CD4-positive, alpha-beta T cell treated with Interleukin-17A for 4 hours (primary cell): Measurements from ENCODE around the gene AP4B1.
"Not testable (repeated sequence)": the region's sequence is repeated elsewhere in the genome, so short reads cannot be mapped to it uniquely, and the experiment has no call there.

Experiments
- DNase-seq: peaks from one replicate; pipeline ENCODE4 v3.0.0-alpha.2; 2020; ENCODE audit warnings: mixed read lengths

AP4B1 gene

GRCh38 chr1:113904674-113905434, at the start of gene AP4B1, which contains the start of gene DCLRE1B:
AP4B1 (minus strand) TSS chr1:113904799; CDS start chr1:113904717, 82 bp downstream.
DCLRE1B (plus strand) TSS chr1:113905326; CDS start chr1:113905587, 261 bp downstream.
- peak; percentile 97 for DNase-seq

GRCh38 chr1:113951719-113952118, 47.1 kb upstream of the AP4B1 start:
- no peak for DNase-seq

GRCh38 chr1:113950908-113951307, 46.3 kb upstream of the AP4B1 start:
- DNase-seq, result no peak

GRCh38 chr1:113949007-113949406, 44.4 kb upstream of the AP4B1 start:
- DNase-seq, result no peak

GRCh38 chr1:113948151-113948550, 43.6 kb upstream of the AP4B1 start:
- not testable (repeated sequence) for DNase-seq

GRCh38 chr1:113947388-113948107, 42.9 kb upstream of the AP4B1 start:
- DNase-seq, result no peak

- no peak for DNase-seq
Measured at GRCh38 chr1:113946678-113947387, 42.2 kb upstream of the AP4B1 start.

GRCh38 chr1:113946112-113946511, 41.5 kb upstream of the AP4B1 start:
- peak; percentile 33 for DNase-seq

- DNase-seq, result no peak
Measured at GRCh38 chr1:113945329-113945728, 40.7 kb upstream of the AP4B1 start.

- no peak for DNase-seq
Measured at GRCh38 chr1:113943028-113943811, 38.6 kb upstream of the AP4B1 start.

- no peak for DNase-seq
Measured at GRCh38 chr1:113942527-113942926, 37.9 kb upstream of the AP4B1 start.

GRCh38 chr1:113941245-113941559, 36.6 kb upstream of the AP4B1 start:
- no peak for DNase-seq

- peak; percentile 29 for DNase-seq
Measured at GRCh38 chr1:113940365-113941244, 36.0 kb upstream of the AP4B1 start.

GRCh38 chr1:113938192-113938591, 33.6 kb upstream of the AP4B1 start:
- no peak for DNase-seq

- no peak for DNase-seq
Measured at GRCh38 chr1:113937146-113937545, 32.5 kb upstream of the AP4B1 start.

GRCh38 chr1:113935970-113936369, 31.4 kb upstream of the AP4B1 start:
- DNase-seq, result no peak

- DNase-seq, result no peak
Measured at GRCh38 chr1:113935176-113935575, 30.6 kb upstream of the AP4B1 start.

GRCh38 chr1:113934511-113935055, 30.0 kb upstream of the AP4B1 start:
- DNase-seq, result no peak

GRCh38 chr1:113934006-113934405, 29.4 kb upstream of the AP4B1 start:
- DNase-seq, result no peak

- no peak for DNase-seq
Measured at GRCh38 chr1:113931451-113931851, 26.9 kb upstream of the AP4B1 start.

- peak; percentile 64 for DNase-seq
Measured at GRCh38 chr1:113930499-113931161, 26.0 kb upstream of the AP4B1 start.
